ENCODE results near the gene PRSS48.
"Not testable (repeated sequence)": the region's sequence is repeated elsewhere in the genome, so short reads cannot be mapped to it uniquely, and the experiment has no call there.

Gene PRSS48

GRCh38 chr4:151321586-151321985 is 44.6 kb downstream of the PRSS48 start:
- DNase-seq = no peak

- DNase-seq = not testable (repeated sequence)
Measured at GRCh38 chr4:151322161-151322560, 45.2 kb downstream of the PRSS48 start.

GRCh38 chr4:151322570-151322969 is 45.6 kb downstream of the PRSS48 start:
- DNase-seq = no peak

DNA sequence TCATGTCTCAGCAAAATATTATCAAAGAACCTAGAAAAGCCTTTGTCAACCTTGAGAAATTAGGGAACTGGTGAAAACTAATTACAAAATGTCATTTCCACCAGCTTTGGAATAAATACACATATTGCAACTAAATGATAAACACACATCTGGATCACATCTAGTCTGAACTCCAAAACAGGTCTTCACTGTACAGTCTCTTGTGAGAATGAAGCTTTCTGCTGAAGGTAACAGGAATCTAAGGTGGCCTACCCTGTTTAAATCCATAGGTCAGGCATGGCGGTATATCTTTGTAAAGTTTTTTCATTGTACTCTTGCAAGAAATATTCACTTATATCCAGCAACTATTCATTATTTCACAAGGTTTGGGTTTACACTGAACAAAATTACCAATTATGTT is 46.7 kb downstream of the PRSS48 start:
- no peak for DNase-seq

DNA sequence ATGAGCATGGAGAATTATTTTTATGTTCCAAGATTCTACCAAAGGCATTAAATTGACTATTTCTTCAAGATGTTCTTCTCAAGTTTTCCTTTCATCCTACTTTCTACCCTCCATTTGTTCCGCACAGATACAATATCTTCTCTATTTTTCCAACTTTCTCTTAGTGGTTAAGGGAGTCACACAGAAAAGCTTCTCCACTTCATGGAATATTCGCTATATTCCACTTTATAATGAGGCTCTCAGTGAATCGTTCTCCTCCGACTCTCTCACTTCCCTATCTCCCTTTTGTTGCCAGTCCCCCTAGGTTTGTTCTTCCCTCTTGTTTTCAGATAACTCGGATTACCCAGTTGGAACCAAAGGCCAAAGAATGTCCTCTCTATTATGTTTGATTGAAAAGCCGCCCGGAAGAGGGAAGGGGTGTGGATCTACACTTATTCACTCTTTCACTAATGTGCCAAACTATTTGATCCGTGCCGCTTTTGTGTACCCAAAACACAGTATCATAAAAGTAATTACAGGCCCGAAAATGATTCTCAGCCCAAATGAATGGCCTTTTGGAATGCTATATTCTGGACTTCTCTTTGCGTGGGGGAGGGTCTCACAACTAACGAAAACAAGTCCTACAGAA is 47.3 kb downstream of the PRSS48 start:
- no peak for DNase-seq

- no peak for DNase-seq
Measured at GRCh38 chr4:151324752-151325110, 47.8 kb downstream of the PRSS48 start.

DNA sequence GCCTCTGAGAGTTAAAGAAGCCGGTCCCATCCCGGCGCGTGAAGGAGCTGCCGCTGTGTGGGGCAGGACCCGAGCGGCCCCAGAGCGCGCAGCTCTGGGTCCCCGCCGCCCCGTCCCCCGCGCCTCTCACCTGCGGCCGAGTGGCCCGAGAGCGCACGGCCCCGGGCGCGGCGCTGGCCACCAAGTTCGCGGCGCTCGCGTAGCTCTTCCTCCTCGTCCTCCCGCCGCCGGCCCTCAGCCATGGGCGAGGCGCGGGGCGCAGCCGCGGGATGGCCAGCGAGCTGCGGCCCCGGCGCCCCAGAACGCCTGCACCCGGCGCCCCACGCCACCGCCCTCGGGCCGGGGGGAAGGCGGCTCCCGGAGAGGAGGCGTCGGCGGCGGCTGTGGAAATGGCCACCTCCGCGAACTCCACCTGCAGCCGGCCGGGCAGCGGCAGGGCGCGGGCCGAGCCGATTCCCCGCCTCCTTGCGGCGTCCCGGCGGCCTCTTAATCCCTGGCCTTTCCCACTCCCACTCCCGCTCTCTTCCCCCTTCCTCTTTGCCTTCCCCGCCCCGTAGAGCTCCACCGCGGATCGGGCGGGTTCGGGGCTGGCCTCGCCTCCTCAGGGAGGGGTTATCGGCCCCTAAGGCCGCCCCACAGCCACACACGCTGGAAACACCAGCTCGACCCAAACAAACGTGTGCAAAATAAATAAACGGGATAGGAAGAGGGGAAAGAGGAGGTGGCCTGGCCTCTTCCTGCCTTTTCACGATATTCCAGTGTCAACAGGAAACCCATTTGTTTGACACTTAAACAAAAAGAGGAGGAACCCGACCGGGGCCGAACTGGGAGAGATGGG is 48.4 kb downstream of the PRSS48 start, which contains the start of gene SH3D19:
TSS of gene SH3D19 (minus strand) at position 495 of the 838 bp plus-strand sequence. CDS start at position 242, 253 bp downstream.
- DNase-seq = peak; percentile 15

- no peak for DNase-seq
Measured at GRCh38 chr4:151325949-151326246, 48.9 kb downstream of the PRSS48 start.

DNA sequence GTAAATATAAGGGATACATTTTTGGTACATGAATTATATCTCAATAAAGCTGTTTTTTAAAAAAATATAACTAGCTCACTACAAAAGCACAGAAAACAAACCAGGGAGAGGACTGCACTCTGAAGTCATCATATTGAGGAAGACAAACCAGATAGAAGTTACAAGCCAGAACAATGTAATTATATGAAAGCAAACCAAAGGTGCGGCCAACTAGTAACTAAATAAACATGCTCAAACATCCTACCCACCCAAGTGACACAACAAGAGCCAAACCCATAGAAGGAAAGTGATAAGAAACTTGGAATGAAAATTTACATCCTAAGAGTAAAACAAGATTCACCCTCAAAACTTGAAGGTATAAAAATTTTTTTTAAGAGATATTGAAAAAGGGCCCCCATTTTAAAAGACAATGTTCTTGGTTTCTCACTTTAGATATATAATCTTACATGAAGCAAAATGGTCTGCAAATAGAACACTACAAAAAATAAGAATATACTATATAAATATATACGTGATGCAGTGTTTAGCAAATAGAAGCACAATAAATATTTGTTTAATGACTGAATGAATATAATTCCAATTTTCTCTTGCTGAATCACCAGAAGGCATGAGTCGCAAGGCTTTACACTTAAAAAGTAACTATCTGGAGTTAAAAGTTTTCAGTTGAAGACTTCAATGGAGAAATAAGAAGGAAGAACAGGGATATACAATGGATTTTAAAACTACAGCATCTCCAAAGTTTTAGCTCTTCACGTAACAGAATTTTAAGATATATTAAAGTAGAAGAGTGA is 52.5 kb downstream of the PRSS48 start:
- DNase-seq = no peak

- DNase-seq = no peak
Measured at GRCh38 chr4:151331276-151332042, 54.5 kb downstream of the PRSS48 start.

- no peak for DNase-seq
Measured at GRCh38 chr4:151339467-151339866, 62.5 kb downstream of the PRSS48 start.

GRCh38 chr4:151340751-151341385 is 63.9 kb downstream of the PRSS48 start:
- DNase-seq = no peak

Data from NCI-H1105 (cell line).